ENCODE results near the gene TMEM143.

The TMEM143 gene

DNA sequence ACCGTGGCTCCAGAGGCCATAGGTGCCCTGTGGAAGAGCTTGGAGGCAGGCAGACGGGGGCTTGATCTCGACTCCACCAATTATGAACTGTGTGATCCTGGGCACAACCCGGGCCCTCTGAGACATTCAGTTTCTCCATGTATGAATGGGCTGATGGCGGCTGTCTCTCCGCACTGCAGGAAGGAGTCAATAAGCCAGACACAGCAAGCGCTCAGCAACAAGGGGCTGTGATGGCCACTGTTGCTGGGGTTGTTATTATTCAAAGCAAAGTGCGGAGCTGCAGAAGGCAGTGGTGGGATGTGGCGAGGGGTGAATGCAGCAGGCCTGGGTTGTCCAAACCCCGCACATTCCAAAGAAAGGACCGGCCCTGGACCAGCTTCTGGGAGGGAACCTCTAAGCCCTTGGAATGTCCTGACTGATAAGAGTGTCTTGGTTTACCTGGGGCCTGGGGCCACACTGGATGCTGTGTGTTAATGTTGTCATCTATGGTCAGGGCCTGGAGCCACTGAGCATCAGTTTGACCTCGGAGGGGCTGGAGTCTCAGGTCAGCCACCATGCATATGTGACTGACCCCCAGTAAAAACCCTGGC lies 8.3 kb downstream of the TMEM143 start:
- no peak for FAIRE-seq

GRCh38 chr19:48354332-48354992 lies 9.3 kb downstream of the TMEM143 start:
- DNase-seq (ENCODE audit: insufficient read length, low spot score) = no peak
- TF ChIP-seq, protein P1, sequence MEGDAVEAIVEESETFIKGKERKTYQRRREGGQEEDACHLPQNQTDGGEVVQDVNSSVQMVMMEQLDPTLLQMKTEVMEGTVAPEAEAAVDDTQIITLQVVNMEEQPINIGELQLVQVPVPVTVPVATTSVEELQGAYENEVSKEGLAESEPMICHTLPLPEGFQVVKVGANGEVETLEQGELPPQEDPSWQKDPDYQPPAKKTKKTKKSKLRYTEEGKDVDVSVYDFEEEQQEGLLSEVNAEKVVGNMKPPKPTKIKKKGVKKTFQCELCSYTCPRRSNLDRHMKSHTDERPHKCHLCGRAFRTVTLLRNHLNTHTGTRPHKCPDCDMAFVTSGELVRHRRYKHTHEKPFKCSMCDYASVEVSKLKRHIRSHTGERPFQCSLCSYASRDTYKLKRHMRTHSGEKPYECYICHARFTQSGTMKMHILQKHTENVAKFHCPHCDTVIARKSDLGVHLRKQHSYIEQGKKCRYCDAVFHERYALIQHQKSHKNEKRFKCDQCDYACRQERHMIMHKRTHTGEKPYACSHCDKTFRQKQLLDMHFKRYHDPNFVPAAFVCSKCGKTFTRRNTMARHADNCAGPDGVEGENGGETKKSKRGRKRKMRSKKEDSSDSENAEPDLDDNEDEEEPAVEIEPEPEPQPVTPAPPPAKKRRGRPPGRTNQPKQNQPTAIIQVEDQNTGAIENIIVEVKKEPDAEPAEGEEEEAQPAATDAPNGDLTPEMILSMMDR (IDR thresholded peaks at IDR 0.05; ENCODE audit: insufficient read depth, missing control alignments) = no peak
- no peak for FAIRE-seq

More for the DNA sequence above, 8.3 kb downstream of the TMEM143 start:
- no peak for DNase-seq (ENCODE audit: insufficient read length, low spot score)
- TF ChIP-seq, protein P1 (IDR thresholded peaks at IDR 0.05; ENCODE audit: insufficient read depth, missing control alignments) = no peak

GRCh38 chr19:48353677-48354076 lies 10.1 kb downstream of the TMEM143 start:
- DNase-seq (ENCODE audit: insufficient read length, low spot score) = no peak
- no peak for FAIRE-seq
- TF ChIP-seq, protein P1 (IDR thresholded peaks at IDR 0.05; ENCODE audit: insufficient read depth, missing control alignments) = no peak

- TF ChIP-seq, protein P1 (IDR thresholded peaks at IDR 0.05; ENCODE audit: insufficient read depth, missing control alignments) = peak; percentile 70
- peak; percentile 81 for DNase-seq (ENCODE audit: insufficient read length, low spot score)
- FAIRE-seq = no peak
Observed at GRCh38 chr19:48351341-48351752, 12.4 kb downstream of the TMEM143 start.

DNA sequence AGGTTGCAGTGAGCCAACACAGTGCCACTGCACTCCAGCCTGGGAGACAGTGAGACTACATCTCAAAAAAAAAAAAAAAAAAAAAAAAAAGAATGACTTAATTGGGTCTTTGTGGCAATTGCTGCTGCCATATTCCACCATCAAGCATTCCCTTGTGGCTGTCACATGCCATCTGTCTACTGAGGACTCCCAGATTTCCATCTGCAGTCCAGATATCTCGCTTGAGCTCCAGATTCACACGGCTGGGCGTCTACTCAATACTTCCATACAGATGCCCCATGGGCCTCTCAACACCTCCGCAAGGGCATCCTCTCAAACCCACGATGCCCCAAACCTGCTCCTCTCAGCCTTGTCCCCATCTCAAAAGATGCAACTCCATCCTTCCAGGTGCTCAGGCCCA lies 12.9 kb downstream of the TMEM143 start:
- no peak for FAIRE-seq
- TF ChIP-seq, protein P1 (IDR thresholded peaks at IDR 0.05; ENCODE audit: insufficient read depth, missing control alignments) = no peak
- no peak for DNase-seq (ENCODE audit: insufficient read length, low spot score)

- FAIRE-seq (no peak), DNase-seq (ENCODE audit: insufficient read length, low spot score) (no peak)
- TF ChIP-seq, protein P1 (IDR thresholded peaks at IDR 0.05; ENCODE audit: insufficient read depth, missing control alignments) = no peak
Observed at GRCh38 chr19:48348737-48349136, 15.0 kb downstream of the TMEM143 start.

DNA sequence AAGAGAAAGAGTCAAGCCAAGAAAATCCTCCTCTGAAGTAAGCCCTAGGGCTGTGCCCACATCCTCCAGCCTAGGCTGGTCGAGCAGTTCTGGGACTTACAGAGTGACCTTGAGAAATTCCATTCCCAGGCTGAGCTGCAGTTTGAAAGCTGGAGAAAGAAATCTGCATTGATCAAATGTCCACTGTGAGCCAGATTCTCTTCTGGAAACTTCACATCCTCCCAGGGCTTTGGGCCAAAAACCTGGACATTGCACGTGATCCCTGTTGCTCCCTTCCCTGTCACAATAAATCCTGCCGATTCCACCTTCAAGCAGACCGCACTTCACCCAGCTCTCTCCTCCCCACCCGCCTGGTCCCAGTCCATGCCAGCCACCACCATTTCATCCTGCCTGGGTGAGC lies 15.7 kb downstream of the TMEM143 start:
- no peak for FAIRE-seq
- DNase-seq (ENCODE audit: insufficient read length, low spot score) = no peak
- TF ChIP-seq, protein P1 (IDR thresholded peaks at IDR 0.05; ENCODE audit: insufficient read depth, missing control alignments) = no peak

All from D721Med (cell line).